C1 segment of cervical spinal cord (tissue), 14 donors: ENCODE measurements around the gene GRIA4.
"Not testable (repeated sequence)": the region's sequence is repeated elsewhere in the genome, so short reads cannot be mapped to it uniquely, and the experiment has no call there.

ENCODE experiments used
- DNase-seq, 14 donors: peaks; one replicate each; lab custom pipeline; 2025; lab: John Stamatoyannopoulos, UW

The GRIA4 gene

DNA sequence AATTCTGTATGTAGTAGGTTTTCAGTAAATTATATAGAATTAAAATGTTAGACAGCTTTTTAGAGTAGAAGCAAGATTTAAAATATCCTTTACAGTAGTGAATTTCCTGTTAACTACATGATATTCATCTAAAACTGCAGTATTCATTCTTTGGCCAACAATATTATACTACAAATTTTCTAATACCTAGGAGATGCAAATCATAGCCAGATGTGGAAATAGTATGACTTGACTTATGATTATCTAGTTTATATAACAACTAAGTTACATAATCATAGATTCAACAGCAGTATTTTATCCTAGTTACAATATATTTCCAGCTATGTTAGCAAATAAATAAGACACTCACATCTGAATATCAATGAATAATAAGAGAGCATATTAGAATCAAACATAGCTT, 249.0 kb downstream of the GRIA4 start:
- DNase-seq = no peak

DNA sequence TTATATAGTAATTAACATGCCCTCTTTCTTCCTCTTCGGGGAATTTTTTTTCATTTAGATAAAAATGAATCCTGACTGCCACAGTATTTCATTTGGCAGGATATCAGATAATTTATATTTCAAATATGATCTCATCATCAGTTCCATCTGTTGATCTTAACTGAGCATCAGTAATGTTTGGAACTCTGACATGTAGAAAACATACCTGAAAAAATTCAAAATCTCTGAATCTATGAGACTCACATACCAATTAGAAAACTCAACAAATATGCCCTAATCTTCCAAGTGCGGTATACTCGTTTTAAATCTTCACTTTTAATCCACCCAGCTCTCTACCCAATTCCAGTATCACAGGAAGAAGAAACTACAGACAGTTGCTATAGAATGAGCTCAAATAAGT, 250.2 kb downstream of the GRIA4 start:
- DNase-seq = peak in 1 of 14 donors; percentile 53

- peak in 1 of 14 donors; percentile 33 for DNase-seq
These were observed 251.4 kb downstream of the GRIA4 start for GRCh38 chr11:105861225-105861624.

- peak in 1 of 14 donors; percentile 61 for DNase-seq
These were observed 253.0 kb downstream of the GRIA4 start for GRCh38 chr11:105862736-105863367.

DNA sequence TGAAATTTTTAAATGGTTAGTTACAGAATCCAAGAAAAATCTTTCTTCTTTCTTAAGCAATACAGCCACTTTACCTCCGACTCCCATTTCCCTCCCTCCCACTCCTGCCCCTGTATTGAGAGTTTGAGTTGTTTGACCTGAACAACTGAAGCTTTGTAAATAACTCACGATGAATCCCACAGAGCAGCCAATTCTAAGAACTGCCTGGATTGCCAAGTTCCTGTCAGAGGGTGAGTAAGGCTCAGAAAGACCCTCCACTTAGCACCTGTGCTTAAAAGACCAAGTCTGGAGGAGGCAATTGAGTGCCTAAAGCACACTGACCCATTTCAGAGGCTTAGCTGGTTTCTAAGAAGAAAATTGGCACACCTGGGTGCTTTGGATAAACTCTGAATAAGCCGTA, 253.7 kb downstream of the GRIA4 start:
- no peak for DNase-seq

GRCh38 chr11:105867742-105868141, 257.9 kb downstream of the GRIA4 start:
- DNase-seq = no peak

DNA sequence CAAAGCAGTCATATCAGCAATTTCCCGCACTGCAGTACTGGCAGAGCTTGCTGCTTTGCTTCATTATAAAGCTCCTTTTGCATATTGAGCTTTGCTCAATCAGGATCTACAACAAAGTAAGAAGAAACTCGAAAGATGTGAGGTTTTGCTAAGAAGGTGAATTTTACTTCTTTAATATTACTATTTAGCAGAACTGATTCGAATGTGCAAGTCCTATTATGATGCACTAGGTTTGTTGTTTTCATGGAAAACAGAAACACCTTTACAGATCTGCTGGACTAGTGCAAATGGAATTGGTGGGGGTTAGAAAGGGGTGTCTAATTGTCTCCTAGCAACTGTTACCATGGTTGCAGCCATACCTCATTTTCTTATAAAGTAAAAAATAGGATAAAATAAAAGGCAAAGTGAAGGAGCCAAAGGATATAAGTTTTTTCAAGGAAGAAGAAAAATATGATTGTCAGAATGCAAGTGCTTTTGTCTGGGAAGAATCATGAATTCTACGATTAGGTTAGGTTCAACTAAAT, 259.0 kb downstream of the GRIA4 start:
- DNase-seq = no peak

DNA sequence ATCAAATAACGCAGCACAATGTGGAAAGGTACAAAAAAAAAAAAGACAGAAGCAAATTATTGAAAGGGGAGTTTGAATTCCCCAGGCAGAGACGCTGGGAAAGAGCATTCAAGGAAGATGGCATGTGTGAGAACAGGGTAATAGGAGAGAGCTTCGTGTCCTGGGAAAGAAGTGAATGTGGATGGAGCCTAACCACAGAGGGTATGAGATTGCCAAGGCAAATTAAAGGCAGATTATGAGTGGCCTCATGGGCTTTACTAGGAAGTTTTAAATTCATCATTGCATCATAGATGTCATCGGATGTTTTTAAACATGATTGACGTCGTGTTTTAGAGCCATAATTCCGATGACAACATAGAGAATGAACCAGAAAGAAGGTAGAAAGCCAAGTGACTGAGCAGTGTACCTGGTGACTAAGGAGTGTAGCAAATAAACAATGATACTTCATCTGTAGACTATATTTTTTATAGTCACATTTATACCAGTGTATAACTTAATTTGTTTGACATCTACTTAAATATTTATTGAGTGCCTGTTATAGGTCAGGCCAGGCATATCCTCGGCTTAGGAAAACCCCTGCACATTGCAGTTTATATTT, 260.7 kb downstream of the GRIA4 start:
- no peak for DNase-seq

DNA sequence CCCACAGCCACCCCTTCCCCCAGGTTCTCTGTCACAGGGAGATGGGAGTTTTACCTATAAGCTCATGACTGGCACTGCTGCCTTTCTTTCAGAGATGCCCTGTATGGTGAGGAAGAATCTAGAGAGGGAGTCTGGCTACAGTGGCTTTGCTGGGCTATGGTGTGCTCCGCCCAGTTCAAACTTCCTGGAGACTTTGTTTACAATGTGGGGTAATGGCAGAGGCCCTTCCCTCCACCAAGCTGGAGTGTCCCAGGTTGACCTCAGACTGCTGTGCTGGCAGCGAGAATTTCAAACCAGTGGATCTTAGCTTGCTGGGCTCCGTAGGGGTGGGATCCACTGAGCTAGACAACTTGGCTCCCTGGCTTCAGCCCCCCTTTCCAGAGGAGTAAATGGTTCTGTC, 268.6 kb downstream of the GRIA4 start:
- no peak for DNase-seq

GRCh38 chr11:105878927-105879326, 269.1 kb downstream of the GRIA4 start:
- not testable (repeated sequence) for DNase-seq

DNA sequence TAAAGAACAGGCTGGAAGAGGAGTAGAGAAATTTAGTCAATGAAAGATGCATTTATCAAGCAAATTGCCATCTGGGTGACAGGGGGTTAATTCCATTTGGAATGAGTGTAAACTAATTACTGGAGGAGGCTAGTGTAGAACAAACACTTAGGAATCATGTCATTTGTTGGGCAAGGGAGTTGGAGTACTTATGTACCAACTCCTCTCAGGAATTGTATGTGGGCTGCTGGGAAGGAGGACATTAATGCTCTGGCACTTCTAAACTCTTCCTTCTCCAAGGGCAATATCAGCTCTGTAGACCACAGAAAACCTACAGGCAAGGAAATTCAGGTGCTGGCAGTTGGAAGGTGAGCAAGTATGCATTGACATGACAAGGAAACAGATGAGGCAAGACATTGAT, 271.2 kb downstream of the GRIA4 start:
- DNase-seq = no peak

DNA sequence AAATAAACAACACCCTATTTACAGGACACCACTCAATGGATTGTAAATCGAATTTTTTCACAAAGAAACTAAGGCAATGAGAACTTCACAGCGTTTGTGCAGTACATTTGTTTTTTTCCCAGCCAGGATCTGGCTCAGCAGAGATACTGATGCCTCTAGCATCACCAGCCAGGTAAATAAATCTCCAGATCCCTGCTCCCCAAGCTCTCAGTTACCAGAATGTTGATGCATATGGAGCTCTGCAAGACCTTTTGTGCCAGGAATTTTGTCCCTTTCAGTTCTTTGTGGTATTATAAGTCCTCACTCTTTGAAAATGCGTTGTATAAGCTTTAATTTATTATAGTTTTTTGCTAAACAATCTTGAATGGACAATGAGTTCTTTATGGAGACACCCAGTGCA, 274.6 kb downstream of the GRIA4 start:
- DNase-seq = peak in 1 of 14 donors; percentile 44

DNA sequence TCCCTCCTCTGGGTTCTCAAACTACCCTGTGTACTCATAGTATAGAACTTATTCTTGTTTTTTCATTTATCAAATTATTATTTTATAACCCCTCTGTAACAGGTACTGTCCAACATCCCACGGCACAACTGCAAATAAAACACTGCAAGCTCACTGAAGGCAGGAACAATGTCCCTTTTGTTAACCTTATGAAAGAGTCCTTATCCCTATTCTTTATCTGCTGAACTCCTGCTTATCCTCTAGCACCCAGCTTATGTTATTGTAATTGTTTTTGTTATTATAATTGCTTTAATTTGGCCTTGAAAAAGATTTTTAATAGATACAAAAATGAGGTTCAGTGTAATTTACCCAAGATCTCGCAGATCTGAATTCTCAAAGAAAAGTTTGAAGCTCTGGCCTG, 281.8 kb downstream of the GRIA4 start:
- no peak for DNase-seq

DNA sequence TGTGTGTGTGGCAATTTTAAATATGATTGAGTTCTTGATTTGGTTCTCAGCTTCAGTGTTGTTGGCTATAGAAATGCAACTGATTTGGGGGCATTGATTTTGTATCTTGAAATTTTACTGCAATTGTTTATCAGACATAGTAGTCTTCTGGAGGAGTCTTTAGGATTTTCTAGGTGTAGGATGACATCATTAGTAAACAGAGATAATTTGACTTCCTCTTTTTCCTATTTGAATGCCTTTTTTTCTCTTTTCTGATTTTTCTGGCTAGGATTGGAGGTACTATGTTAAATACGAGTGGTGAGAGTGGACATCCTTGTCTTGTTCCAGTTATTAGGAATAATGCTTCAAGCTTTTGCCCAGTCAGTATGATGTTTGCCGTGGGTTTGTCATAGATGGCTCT, 287.3 kb downstream of the GRIA4 start:
- DNase-seq = no peak

DNA sequence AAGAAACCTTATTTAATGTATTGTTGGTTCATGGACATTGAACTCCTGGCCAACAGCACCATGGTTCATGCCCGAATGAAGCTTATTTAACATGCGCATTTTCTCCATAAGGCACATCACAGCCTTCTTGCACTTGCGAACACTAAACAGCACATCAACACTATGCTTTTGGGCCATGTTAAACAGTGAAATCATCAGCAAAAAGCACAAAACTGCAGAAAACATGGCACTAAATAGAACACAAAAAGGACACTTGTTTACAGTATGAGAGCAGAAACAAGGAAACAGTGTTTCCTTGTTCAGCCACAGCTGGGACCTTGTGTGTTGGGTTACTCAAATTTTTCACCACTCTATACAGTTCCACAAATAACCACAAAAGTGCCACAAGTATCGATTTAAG, 289.9 kb downstream of the GRIA4 start:
- peak in 5 of 14 donors; percentile 10 to 36 (median 26) for DNase-seq

- DNase-seq = peak in 1 of 14 donors; percentile 8
These were observed 290.7 kb downstream of the GRIA4 start for GRCh38 chr11:105900515-105901035.

- DNase-seq = no peak
These were observed 293.2 kb downstream of the GRIA4 start for GRCh38 chr11:105903113-105903512.

DNA sequence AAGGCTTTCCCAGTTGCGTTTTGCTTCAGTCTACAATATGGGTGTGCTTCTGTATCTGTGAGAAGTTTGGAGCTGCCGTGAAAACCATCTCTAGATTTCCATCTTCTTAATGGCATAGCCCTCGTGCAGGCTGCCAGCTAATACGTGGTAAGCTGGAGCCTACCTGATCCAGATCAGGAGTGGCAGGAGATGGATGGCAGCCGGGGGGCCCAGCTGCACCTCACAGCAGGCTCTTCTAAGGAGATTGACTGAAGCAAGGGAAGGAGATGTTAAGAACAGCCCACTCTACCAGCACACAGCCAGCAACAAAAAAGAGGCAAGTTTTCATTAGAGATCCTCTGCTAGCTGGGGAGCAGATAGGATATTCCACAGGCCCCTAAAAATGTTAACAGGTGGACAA, 296.6 kb downstream of the GRIA4 start:
- peak in 1 of 14 donors; percentile 58 for DNase-seq

- no peak for DNase-seq
These were observed 297.4 kb downstream of the GRIA4 start for GRCh38 chr11:105907319-105907718.

DNA sequence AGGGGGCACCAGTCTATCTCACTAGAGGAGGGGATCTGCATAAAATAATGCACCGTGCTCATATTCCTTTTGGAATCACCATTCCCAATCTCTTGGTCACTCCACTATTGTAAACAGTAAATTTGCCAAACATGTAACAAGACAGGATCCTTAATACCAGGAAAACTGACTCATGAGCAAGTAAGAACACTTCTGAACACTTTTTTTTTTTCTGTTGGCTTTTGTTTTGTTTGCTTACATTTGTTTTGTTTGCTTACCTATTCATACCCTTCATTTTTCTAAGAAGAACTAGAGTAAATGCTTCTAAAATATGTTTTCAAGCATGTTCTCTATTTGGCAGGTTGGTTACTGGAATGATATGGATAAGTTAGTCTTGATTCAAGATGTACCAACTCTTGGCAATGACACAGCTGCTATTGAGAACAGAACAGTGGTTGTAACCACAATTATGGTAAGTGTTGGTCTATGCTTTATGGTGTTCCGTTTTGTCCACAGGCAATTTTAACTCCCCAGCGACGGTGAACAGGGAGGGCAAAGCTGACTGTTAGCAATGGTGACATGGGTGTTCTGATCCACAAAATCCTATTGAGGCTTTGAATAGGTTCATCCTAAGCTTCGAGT, 300.3 kb downstream of the GRIA4 start:
- DNase-seq = no peak

DNA sequence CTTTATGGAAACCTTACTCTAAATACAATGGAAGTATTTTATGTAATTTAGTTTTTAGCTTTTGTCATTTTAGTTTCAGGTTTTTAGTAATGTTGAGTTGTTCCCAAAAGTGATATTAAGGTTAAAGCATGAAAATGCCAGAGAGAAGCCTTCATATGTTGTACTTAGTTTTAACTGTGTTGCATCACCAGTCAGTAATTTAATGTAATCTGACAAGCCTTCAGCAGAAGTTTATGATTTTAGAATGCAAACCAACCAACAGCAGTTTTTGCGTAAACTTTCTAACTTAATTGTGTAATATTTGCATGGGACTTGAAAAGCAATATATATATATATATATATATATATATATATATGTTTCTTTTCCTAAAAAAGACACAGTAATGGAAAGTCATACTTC, 301.6 kb downstream of the GRIA4 start:
- DNase-seq = no peak

DNA sequence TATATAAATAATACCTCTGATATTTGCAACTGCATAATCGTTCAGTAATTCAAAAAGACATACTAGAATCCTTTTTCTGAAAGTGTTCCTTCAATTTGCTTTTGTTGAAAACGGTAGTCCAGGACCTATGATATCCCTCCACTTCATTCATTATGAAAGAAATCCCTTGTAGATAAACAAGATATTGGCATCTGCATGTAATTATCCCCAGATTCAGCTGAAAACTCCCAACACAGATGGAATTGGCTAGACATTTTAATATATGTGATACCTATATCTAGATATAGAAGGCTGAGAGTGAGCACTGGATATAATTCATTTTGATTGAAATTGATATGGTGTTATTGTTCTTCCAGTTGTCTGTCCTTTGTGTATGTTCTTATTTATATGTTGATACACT, 302.8 kb downstream of the GRIA4 start:
- DNase-seq = no peak

- peak in 3 of 14 donors; percentile 11 to 36 (median 22) for DNase-seq
These were observed 305.1 kb downstream of the GRIA4 start for GRCh38 chr11:105915021-105915420.
